Stimulated activated CD8-positive, alpha-beta memory T cell treated with anti-CD3 and anti-CD28 coated beads, Interleukin-4, amount 100 ng/mL, for 1 hour (primary cell): ENCODE results near the gene MYO7A.

Experiments used
- DNase-seq, 2 donors: peaks; one replicate each; pipeline ENCODE4 v3.0.0-alpha.2; 2020; ENCODE audit warnings: low read depth in 2 of 2, low spot score in 1 of 2

Gene MYO7A

GRCh38 chr11:77111946-77112345 is 16.1 kb upstream of the MYO7A start:
- DNase-seq = no peak

- DNase-seq = no peak
These were observed 15.2 kb upstream of the MYO7A start for GRCh38 chr11:77112641-77113381.

DNA sequence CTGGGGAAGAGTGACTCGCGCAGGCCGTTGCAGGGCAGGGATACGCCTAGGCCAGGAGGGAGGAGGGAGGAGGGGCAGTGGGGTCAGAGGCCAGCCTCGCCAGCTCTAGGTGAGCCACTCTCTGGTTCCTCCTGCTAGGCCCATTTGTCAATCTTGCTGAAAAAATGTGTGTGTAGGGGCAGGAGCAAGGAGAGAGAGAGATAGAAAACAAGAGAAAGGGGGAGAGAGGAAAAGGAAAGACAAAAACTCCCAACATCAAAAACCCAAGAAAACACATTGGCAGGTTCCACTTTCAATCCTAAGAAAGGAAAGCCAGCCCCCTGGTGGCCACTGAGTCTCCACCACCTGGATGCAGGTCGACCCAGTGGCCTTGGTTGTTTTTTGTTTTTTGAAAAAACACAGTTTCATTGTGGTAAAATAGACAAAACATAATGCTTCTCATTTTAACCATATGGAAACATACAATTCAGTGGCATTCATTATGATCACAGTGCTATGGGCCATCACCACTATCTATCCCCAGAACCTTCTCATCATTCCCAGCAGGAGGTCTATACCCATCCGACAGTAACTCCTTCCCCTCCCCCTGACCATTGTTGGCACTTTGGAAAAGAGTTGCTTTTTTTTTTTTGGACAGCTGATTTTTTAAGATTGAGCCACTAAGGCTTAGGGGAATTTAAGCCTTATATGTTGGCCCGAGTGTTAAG is 14.5 kb upstream of the MYO7A start:
- DNase-seq = no peak

GRCh38 chr11:77114089-77114463 is 14.0 kb upstream of the MYO7A start:
- DNase-seq = no peak

GRCh38 chr11:77115181-77115611 is 12.8 kb upstream of the MYO7A start:
- no peak for DNase-seq

- DNase-seq = no peak
These were observed 12.1 kb upstream of the MYO7A start for GRCh38 chr11:77115956-77116355.

DNA sequence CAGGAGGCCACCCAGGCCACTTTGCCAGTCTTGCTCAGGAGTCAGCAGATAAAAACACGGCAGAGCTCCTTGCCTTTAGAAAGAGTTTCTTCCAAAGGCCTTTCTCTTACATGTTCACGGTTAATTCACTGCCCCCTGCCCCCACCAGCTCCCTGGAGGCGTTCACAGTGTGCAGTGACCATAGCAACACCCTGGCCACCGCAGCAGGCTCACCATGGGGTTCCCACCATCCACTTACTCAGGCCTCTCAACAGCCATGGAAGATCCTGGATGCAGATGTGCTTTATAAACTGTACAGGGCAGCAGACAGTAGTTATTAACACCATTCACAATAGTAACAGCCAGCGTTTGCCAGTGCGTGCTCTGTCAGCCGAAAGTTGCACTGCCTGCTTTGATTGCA is 10.6 kb upstream of the MYO7A start:
- no peak for DNase-seq

DNA sequence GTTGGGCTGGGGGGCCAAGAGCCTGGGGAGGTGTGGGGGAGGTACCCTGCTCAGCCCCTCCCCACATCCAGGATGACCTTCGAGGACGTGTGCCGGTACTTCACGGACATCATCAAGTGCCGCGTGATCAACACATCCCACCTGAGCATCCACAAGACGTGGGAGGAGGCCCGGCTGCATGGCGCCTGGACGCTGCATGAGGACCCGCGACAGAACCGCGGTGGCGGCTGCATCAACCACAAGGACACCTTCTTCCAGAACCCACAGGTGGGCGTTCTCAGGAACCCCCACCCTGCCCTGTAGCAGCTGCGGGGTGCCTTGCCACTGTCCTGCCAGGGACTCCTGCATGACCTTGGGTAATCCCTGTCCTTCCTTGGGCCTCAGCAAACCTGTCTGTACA is 10.0 kb upstream of the MYO7A start:
- no peak for DNase-seq

GRCh38 chr11:77118971-77119370 is 9.1 kb upstream of the MYO7A start:
- no peak for DNase-seq

DNA sequence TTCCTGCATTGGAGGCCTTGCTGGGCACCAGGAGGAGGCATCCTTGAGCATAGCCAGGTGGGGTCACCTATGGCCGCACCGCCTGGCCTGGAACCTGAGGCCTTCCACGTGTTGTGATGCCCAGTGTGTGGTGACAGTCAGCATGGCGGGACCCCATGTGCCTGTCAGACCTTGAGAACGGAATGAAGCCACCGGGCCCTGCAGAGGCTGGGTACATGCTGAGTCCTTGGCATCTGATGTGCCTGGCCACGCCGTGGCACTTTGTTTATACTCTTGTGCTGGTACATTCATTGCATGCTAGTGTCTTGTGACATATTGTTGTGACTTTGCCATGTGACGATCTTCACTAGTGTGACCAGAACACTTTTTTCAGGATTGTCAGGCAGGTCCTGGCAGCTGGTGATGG is 8.5 kb upstream of the MYO7A start:
- no peak for DNase-seq

- DNase-seq = no peak
These were observed 7.5 kb upstream of the MYO7A start for GRCh38 chr11:77120571-77120970.

GRCh38 chr11:77121096-77121640 is 6.9 kb upstream of the MYO7A start:
- DNase-seq = no peak

- DNase-seq = no peak
These were observed 6.0 kb upstream of the MYO7A start for GRCh38 chr11:77121876-77122575.

DNA sequence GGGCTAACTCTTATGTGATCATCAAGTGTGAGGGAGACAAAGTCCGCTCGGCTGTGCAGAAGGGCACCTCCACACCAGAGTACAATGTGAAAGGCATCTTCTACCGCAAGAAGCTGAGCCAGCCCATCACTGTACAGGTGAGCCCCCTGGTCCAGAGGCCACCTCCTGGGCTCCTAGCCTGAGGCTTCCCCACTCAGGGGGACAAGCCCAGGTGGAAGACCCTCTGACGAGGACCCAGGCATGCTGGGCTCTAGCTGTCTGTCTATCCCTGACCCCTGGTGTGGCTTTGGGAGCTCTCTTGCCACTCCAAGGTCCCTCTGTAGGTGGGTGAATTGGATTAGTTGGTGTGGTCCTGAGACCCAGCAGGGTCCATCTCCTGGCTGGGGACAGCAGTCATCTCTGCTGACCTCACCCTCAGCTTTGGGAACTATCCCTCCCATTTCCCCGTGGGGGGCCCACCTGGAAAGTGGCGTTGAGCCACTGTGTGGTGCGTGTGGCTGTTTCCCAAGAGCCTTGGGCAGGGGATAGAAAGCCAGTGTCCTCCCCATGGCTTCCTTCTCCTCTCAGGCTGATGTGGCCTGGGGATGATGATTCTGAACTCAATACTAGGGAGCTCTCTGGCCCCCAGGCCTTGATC is 5.4 kb upstream of the MYO7A start:
- no peak for DNase-seq

DNA sequence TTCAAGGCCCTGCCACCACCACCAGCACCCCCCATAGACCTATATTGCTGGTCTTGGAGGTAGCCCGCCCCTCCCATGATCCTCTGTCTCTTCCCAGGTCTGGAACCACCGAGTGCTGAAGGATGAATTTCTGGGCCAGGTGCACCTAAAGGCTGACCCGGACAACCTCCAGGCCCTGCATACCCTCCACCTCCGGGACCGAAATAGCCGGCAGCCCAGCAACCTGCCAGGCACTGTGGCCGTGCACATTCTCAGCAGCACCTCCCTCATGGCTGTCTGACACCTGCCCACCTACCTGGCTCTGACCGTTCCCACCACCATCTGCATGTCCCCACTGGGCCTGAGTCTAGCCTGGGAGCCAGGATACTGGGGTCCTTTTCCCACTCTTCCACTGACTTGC is 4.5 kb upstream of the MYO7A start:
- DNase-seq = no peak

- no peak for DNase-seq
These were observed 4.0 kb upstream of the MYO7A start for GRCh38 chr11:77124041-77124440.

- no peak for DNase-seq
These were observed 3.6 kb upstream of the MYO7A start for GRCh38 chr11:77124488-77124887.

DNA sequence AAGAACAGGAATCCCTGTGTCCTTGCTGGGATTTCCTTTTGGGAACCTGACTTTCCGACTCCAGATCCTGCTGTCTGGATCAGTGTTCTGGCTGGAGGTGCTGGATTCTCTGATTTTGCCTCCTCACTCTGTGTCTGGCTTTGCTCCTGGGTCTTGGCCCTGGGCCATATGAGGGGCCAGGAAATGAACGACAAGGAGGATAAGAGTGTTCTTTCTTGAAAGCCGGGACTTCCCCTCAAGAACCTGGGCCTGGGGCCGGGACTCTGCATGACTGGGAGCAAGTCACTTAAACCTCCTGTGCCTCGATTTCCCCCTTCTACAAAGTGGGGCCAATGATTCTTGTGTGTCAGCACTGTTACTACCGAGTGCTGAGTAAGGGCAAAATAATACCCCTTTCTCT is 2.9 kb upstream of the MYO7A start:
- DNase-seq = no peak

- no peak for DNase-seq
These were observed 2.4 kb upstream of the MYO7A start for GRCh38 chr11:77125695-77126094.

DNA sequence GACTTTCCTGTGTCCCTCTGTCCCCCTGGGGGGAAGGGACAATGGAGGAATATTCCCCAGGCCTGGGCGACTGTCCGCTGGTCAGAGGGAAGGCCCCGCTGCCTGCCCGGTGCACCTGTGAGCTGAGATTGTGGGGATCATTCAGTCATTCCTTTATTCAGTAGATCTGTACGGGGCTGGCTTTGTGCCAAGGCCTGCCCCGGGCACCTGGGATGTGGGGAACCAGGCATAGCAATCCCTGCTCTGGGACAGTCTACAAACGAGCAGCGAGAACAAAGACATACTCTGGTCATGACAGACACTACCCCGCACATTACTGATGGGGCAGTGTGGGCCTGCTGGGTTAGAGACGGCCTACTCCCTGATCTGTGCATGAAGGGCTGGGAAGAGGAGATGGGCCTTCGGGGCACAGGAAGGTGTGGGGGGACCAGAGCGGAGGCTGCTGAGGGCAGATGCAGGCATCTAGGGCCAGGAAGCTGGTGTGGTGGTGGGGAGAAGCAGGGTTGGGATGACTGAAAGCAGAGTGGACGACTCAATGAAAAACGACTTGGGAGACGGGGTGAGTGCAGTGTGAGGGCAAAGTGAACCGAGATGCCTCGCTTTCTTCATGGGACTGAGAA is 1.8 kb upstream of the MYO7A start:
- DNase-seq = no peak

DNA sequence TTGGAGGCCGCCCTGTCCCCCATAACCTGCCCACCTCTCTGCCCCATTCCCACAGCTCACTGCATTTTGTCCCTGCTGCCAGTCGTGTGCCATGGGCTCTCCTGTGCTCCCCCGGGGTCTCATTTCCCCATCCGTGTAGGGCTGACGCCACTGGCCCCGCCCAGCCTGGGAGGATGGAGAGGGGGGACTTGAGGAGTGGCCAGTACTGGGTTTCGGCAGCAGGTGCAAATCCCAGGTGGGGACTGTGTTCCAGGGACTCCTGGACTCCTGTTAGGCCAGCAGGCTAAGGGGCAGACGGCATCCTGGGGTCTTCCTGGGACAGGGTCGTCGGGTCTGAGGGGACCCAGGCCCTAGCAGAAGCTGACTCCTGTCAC is 1.2 kb upstream of the MYO7A start:
- no peak for DNase-seq
